SK-N-SH treated with all-trans-retinoic acid at 6 μM for 48 hours (cell line): ENCODE results near the gene KLHDC2.
"Not testable (repeated sequence)": the region's sequence is repeated elsewhere in the genome, so short reads cannot be mapped to it uniquely, and the experiment has no call there.

Experiments used
- ATAC-seq: fragments of 200-7000 bp; cut with Tn5 transposase; 3 replicates; pipeline ENCODE4 v1.9.1; 2020; ENCODE audit warnings: mild to moderate bottlenecking, moderate library complexity
- BACH2 ChIP-seq: fragments of 250-450 bp; sonication (Bioruptor Pico); IDR thresholded peaks from 2 replicates; pipeline ENCODE4 v1.9.0; 2021; ENCODE audit warnings: mild to moderate bottlenecking, borderline replicate concordance
- CREB5 ChIP-seq: fragments of 250-450 bp; sonication (Bioruptor Pico); IDR thresholded peaks from 2 replicates; pipeline ENCODE4 v1.5.1; 2020; ENCODE audit warnings: low read depth, mild to moderate bottlenecking, moderate library complexity
- CSDC2 ChIP-seq: fragments of 250-450 bp; sonication (Bioruptor Pico); IDR thresholded peaks from 2 replicates; pipeline ENCODE4 v1.5.0; 2020; ENCODE audit warnings: mild to moderate bottlenecking, moderate library complexity
- ESRRG ChIP-seq: fragments of 250-450 bp; sonication (Bioruptor Pico); IDR thresholded peaks from 2 replicates; pipeline ENCODE4 v1.6.1; 2021; ENCODE audit warnings: mild to moderate bottlenecking
- ISL1 ChIP-seq: fragments of 250-450 bp; sonication (Bioruptor Pico); IDR thresholded peaks from 2 replicates; pipeline ENCODE4 v2.1.2; 2022; ENCODE audit warnings: mild to moderate bottlenecking, moderate library complexity
- OSR1 ChIP-seq: fragments of 250-450 bp; sonication (Bioruptor Pico); IDR thresholded peaks from 2 replicates; pipeline ENCODE4 v1.8.0; 2022; ENCODE audit warnings: moderate library complexity, mild to moderate bottlenecking, inconsistent platforms
- PPARA ChIP-seq: fragments of 250-450 bp; sonication (Bioruptor Pico); IDR thresholded peaks from 2 replicates; pipeline ENCODE4 v1.5.0; 2020; ENCODE audit warnings: mild to moderate bottlenecking, borderline replicate concordance
- RARB ChIP-seq: fragments of 250-450 bp; sonication (Bioruptor Pico); IDR thresholded peaks from 2 replicates; pipeline ENCODE4 v1.8.0; 2021; ENCODE audit warnings: mild to moderate bottlenecking, moderate library complexity
- SNAI2 ChIP-seq: fragments of 250-450 bp; sonication (Bioruptor Pico); IDR thresholded peaks from 2 replicates; pipeline ENCODE4 v1.5.0; 2020; ENCODE audit warnings: mild to moderate bottlenecking, moderate library complexity
- TSHZ2 ChIP-seq: fragments of 250-450 bp; sonication (Bioruptor Pico); IDR thresholded peaks from 2 replicates; pipeline ENCODE4 v1.5.0; 2020; ENCODE audit warnings: mild to moderate bottlenecking, moderate library complexity
- ZC3H10 ChIP-seq: fragments of 250-450 bp; sonication (Bioruptor Pico); IDR thresholded peaks from 2 replicates; pipeline ENCODE4 v1.5.1; 2021; ENCODE audit warnings: mild to moderate bottlenecking, moderate library complexity
- ZFP30 ChIP-seq: fragments of 450-650 bp; formaldehyde crosslinking; IDR thresholded peaks from 2 replicates; pipeline ENCODE4 v1.5.0; 2022; ENCODE audit warnings: mild to moderate bottlenecking, moderate library complexity
- ZNF70 ChIP-seq: fragments of 450-650 bp; formaldehyde crosslinking; IDR thresholded peaks from 2 replicates; pipeline ENCODE4 v1.5.0; 2020; ENCODE audit warnings: mild to moderate bottlenecking, moderate library complexity
- ZNF8 ChIP-seq: fragments of 450-650 bp; formaldehyde crosslinking; IDR thresholded peaks from 2 replicates; pipeline ENCODE4 v1.5.0; 2020; ENCODE audit warnings: mild to moderate bottlenecking, moderate library complexity
- TF ChIP-seq, protein P1 (sequence below): fragments of 250-450 bp; sonication (Bioruptor Pico); IDR thresholded peaks from 2 replicates; pipeline ENCODE4 v1.8.0; 2020; ENCODE audit warnings: mild to moderate bottlenecking, moderate library complexity, borderline replicate concordance
- TF ChIP-seq, protein P2 (sequence below): fragments of 250-450 bp; sonication (Bioruptor Pico); IDR thresholded peaks from 2 replicates; pipeline ENCODE4 v1.5.1; 2021; ENCODE audit warnings: mild to moderate bottlenecking, moderate library complexity

The KLHDC2 gene

GRCh38 chr14:49769171-49769570, 1.2 kb downstream of the KLHDC2 start:
- TF ChIP-seq, protein P1, sequence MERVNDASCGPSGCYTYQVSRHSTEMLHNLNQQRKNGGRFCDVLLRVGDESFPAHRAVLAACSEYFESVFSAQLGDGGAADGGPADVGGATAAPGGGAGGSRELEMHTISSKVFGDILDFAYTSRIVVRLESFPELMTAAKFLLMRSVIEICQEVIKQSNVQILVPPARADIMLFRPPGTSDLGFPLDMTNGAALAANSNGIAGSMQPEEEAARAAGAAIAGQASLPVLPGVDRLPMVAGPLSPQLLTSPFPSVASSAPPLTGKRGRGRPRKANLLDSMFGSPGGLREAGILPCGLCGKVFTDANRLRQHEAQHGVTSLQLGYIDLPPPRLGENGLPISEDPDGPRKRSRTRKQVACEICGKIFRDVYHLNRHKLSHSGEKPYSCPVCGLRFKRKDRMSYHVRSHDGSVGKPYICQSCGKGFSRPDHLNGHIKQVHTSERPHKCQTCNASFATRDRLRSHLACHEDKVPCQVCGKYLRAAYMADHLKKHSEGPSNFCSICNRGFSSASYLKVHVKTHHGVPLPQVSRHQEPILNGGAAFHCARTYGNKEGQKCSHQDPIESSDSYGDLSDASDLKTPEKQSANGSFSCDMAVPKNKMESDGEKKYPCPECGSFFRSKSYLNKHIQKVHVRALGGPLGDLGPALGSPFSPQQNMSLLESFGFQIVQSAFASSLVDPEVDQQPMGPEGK (CRISPR knock-in tag) = no peak
- TF ChIP-seq PPARA (CRISPR knock-in tag) (no peak), BACH2 (CRISPR knock-in tag) (no peak), ESRRG (CRISPR knock-in tag) (no peak), TSHZ2 (CRISPR knock-in tag) (no peak), ZFP30 (no peak), CSDC2 (CRISPR knock-in tag) (no peak), SNAI2 (CRISPR knock-in tag) (no peak)
- TF ChIP-seq, all 23 proteins: peak for 0
- no peak; the same call in 1 of the 3 replicates for ATAC-seq

- TF ChIP-seq PPARA (CRISPR knock-in tag) (no peak), ZC3H10 (CRISPR knock-in tag) (no peak)
- ATAC-seq = no peak
Measured at GRCh38 chr14:49769581-49770211, 1.7 kb downstream of the KLHDC2 start.

- TF ChIP-seq RARB (CRISPR knock-in tag) (no peak), ZNF8 (CRISPR knock-in tag) (no peak), CREB5 (CRISPR knock-in tag) (no peak), TSHZ2 (CRISPR knock-in tag) (no peak), OSR1 (no peak), ISL1 (CRISPR knock-in tag) (no peak), ZFP30 (no peak), ZNF70 (CRISPR knock-in tag) (no peak), ESRRG (CRISPR knock-in tag) (no peak), CSDC2 (CRISPR knock-in tag) (no peak)
- TF ChIP-seq, protein P2, sequence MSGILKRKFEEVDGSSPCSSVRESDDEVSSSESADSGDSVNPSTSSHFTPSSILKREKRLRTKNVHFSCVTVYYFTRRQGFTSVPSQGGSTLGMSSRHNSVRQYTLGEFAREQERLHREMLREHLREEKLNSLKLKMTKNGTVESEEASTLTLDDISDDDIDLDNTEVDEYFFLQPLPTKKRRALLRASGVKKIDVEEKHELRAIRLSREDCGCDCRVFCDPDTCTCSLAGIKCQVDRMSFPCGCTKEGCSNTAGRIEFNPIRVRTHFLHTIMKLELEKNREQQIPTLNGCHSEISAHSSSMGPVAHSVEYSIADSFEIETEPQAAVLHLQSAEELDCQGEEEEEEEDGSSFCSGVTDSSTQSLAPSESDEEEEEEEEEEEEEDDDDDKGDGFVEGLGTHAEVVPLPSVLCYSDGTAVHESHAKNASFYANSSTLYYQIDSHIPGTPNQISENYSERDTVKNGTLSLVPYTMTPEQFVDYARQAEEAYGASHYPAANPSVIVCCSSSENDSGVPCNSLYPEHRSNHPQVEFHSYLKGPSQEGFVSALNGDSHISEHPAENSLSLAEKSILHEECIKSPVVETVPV (CRISPR knock-in tag) = no peak
- TF ChIP-seq, all 23 proteins: peak for 0
- no peak for ATAC-seq
Measured at GRCh38 chr14:49770212-49770817, 2.4 kb downstream of the KLHDC2 start.

DNA sequence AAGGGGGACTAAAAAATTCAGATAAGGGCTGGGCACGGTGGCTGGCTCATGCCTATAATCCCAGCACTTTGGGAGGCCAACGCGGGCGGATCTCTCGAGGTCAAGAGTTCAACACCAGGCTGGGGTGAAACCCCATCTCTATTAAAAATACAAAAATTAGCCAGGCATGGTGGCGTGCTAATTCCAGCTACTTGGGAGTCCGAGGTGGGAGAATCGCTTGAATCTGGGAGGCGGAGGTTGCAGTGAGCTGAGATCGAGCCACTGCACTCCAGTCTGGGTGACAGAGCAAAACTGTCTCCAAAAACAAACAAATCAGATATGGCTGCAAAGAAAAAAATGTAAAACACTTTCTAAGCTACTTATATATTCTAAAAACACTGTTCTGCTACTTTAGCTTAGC, 3.7 kb downstream of the KLHDC2 start:
- not testable (repeated sequence) for ATAC-seq
